NCI-H1092 (cell line): ENCODE data around the gene INTS13.
A peak's percentile ranks its signal among the peaks of the same experiment; 100 is the strongest.
"Not testable (repeated sequence)": the region's sequence is repeated elsewhere in the genome, so short reads cannot be mapped to it uniquely, and the experiment has no call there.

Experiments used
- DNase-seq: peaks from one replicate; lab custom pipeline; 2025; lab: John Stamatoyannopoulos, UW

Gene INTS13

DNA sequence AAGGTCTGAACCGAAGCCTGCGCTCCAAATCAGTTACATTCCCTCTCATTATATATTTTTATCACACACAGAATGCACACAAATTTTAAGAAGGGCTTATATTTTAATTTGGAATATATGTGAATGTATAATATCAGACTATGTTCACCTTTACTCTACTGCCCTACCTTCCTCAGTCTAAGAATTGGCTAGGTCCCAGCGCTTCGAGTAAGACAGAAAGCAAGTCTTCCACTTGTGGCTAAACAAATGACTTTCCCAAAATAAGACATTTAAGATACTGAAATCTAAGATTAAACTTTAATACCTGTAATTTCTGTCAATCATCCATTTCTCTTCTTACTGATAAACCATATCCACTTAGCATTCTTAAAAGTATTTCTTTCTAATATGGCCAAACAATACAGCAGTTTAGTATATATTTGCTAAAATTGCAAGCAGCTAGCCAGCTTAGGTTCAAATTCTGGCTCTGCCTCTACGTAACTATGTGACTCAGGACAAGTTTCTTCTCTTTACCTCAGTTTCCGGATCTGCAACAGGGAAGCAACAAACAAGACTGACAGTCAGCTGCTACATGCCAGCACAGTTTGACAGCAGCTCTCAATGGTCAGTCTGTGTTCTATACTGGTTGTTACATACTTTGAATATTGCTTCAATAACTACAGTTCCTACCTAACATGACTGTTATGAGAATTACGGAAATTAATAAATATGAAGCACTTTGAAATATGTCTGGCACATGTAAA, 2.0 kb downstream of the INTS13 start:
- no peak for DNase-seq

DNA sequence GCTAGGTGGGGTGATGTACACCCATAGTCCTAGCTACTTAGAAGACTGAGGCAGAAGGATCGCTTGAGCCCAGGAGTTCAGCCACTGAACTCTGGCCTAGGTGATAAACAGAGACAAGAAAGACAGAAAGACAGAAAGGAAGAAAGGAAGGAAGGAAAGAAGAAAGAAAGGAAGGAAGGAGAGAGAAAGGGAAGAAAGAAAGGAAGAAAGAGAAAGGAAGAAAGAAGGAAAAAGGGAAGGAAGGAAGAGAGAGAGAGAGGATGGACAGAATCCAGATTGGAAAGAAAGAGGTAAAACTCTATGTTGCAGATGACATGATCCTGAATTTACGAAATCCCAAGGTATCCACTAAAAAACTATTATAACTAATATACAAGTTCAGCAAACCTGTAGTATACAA, 8.2 kb downstream of the INTS13 start:
- no peak for DNase-seq

DNA sequence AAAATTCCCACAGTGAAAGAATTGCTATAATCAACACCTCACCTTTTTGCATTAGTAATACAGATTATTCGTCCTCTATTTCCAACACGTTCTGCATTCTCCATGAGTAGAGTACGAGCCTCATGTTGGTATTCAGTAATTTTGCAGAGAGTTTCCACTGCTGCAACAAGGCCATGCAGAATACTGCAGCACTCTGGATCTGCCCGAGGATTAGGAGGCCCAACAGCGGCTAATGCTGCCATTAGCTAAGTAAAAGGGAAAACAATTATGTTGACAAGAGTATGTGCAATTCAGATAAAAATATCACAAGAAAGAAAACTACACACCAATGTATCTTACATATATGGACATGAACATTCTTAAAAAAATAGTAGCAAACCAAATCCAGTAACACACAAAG, 9.1 kb downstream of the INTS13 start:
- no peak for DNase-seq

DNA sequence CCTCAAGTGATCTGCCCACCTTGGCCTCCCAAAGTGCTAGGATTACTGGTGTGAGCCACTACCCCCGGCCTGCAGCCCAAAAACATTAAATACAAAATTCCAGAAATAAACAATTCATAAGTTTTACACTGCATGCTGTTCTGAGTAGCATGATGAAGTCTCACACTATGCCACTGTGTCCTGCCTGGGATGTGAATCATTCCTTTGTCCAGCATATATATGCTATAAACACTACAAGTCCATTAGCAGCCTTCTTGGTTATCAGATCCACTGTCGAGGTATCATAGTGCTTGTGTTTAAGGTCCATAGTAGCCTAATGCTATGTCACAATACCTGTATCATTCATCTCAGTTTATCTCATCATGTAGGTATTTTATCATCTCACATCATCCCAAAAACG, 15.9 kb downstream of the INTS13 start:
- DNase-seq, result no peak

DNA sequence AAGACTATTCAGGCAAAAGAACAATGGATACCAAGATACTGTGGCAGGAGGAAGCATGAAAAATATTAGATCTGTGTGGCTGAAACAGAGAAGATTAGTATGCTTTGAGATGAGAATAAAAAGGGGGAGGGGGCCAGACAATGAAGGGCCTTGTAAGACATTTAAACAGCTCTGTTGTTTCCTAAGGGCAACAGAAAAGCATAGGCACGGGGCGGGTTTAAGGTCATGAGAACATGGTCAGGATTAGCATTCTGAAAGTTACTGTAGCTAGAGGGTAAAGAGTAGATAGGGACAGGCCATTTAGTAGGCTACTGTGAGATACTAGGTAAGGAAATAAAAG, 18.6 kb downstream of the INTS13 start:
- no peak for DNase-seq

DNA sequence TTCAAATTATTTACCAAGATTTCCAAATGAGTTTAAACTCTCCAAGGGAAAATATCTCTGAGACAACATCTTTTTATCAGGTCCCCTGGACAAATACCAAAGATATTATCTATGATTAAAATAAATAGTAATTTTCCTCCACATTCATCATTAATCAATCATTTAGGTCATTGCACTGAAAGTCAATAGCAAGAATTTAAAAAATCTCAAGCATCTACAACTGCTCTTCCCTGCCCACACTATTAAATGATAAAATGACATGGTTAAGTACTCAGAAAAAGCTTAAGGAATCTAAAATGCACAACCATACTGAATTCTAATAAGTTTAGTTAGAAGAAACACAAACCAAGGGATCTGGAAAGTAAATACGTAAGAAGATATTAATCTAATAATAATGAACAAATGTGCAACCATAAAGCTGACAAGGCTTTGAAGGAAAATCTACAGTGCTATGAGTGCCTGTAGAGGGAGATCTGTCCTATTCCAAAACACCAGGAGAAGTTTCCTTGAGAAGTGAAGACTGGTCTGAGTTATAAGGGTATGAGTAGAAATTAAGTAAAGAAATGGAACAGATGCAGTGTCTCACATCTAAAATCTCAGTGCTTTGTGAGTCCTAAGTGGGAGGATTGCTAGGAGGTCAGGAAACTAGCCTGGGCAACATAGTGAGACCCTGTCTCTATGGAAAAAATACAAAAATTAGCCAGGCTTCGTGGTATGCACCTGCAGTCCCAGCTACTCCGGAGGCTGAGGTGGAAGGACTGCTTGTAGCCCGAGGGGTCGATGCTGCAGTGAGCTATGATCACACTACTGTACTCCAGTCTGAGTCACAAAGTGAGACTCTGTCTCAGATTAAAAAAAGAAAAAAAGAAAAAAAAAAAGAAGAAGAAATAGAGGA, 19.2 kb downstream of the INTS13 start:
- DNase-seq, result no peak

DNA sequence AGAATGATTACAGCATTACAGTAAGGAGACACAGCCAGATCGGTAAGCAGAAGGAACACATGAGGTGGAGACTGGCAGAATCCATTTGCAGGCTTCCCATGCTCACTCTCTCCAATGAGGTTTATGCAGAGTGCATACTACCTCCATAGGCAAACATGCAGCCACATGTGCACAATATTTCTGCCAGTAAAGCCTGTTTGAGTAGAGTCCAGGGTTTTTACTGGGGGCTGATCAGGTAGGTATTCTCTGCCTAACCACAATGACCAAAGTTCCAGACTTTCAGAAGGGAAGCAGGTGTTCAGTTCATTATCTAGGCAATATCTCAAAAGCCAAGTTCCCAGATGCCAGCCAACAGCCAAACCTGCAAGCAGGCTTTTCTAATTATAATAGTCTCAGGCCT, 31.1 kb downstream of the INTS13 start:
- DNase-seq, result no peak

DNA sequence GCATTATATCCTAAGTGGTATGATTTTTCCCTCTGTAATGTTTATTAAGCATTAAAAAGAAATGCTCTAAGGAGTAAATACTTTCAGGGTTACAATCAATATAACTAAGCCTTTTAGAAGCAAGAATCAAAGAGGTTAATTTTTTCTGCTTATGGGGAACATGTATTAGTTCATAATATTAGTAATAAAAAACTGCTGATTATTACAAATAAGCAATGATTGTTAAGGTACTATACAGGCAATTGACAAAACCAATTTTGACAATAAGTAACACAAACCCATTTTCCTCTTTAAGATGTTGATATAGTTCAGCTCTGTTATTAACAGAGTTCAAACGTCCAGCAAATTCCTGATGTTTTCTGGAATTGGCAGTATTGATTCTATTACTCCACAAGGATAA, 31.8 kb downstream of the INTS13 start:
- no peak for DNase-seq

DNA sequence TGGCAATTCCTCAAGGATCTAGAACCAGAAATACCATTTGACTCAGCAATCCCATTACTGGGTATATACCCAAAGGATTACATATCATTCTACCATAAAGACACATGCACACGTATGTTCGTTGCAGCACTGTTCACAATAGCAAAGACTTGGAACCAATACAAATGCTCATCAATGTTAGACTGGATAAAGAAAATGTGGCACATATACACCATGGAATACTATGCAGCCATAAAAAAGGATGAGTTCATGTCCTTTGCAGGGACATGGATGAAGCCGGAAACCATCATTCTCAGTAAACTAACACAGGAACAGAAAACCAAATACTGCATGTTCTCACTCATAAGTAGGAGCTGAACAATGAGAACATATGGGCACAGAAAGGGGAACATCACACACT, 34.4 kb downstream of the INTS13 start:
- DNase-seq, result not testable (repeated sequence)

DNA sequence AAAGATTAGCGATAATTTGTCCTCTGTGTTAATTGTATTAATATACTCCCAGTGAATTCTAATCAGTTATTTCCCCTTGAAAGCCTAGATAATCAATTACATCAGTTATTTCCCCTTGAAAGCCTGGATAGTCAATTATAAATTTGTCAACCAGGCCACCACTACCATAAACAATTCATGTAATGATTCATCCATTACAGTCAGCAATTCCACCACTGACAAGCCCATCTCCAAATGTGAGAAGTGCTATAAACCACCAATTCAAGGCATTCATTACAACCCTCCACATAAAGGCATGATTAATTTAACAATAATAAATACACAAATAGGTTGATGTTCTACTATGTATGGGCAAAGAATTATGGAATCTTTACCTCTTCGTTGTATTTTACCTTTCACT, 40.9 kb downstream of the INTS13 start:
- no peak for DNase-seq

DNA sequence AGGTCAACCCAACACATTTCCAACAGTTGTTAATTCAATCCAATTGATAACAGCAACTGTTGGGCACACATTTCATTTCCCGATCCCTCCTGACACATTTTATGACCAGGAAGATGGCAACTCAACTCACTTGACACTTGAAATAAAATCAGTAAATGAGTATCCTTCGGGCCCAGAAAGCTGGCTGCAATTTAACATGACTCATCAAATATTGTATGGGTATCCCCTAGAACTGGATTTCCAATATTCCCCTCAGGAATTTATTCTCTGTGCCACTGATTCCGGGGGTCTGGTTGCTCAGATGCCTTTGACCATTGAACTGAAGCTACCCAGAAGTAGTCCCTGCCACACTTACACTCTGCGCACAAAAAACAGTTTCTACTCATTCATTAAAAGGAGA, 42.1 kb downstream of the INTS13 start:
- no peak for DNase-seq

DNA sequence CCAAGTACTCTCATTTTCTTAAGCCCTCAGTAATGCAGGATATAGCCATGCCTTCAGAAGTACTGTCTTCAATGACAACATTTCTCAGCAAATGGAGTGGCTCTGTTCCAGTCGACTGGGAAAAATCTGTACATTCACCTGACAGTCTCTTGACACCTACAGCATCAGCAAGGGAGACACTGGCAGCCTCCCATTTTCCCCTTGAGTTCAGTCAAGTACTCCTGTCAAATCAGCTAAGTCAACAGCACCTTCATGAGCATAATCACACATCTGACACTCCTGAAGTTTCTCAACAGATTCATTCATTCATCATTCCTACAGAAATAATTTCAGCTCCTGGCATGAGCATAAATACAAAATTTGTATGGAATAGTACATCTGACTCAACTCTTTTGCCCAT, 46.1 kb downstream of the INTS13 start:
- no peak for DNase-seq

DNA sequence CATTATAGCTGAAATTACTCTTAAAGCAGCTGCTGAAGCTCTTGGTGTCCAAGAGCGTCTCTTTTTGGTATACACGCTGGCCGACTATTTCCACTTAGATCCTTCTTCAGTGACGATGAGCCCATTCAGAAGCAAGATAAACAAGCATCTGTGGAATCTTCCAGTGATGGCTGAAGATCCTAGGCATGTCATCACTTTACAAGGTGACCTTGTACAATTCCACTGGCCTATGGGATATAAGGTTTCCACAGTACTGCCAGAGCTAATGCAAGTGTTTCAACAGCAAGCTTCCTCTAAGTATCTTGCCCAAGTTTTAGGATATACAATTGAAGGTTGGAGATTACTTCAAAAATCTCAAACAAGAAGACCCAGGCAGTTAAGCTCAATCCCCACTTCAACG, 47.0 kb downstream of the INTS13 start:
- DNase-seq, result no peak

DNA sequence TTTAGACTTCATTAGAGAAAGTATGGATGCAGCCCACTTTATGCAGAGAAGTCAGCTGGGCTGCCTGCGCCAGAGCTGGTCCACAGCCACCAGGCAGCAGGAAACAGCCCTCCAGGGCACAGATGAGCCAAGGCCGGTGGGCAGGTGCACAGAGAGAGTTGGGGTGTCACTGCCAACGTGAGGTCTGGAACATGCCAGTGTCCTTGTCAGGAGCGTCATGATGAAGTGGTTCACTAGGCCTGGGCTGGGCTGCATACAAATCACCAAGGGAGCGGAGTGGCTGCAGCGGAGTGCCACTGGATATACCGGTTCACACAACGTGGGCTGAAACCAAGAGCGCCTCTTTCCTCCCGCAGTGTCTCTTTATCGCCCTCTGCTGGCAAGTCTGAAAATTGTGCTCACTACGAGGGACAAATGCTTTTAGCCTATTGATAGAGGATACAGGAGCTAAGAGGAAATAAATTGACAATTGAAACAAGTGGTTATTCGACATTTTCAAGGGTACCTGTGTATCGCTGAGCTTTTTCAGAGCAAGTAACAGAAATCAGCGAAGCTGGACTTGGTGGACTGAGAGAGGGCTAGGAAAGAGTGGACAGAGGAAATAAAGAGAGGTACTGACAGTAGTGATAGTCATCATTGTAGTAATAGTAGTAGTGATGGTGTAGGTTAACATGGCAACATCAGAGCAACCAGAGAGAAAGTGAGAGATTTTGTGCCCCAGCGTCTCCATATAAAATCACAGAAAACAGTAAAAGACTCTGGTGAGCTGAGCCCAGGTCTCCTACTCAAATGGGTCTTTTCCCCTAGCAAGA, 52.8 kb downstream of the INTS13 start:
- DNase-seq, result peak; percentile 87

DNA sequence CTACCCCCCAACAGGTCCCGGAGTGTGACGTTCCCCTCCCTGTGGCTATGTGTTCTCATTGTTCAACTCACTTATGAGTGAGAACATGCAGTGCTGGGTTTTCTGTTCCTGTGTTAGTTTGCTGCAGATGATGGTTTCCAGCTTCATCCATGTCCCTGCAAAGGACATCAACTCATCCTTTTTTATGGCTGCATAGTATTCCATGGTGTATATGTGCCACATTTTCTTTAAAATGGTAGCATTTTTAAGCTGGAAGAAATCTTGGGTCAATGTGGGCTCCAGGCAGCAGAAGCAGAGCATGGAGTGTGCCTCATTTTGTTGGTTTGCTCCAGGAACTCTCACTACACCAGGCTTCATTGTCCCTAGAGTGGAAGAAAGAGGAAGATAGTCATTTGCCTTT, 57.2 kb downstream of the INTS13 start:
- no peak for DNase-seq

DNA sequence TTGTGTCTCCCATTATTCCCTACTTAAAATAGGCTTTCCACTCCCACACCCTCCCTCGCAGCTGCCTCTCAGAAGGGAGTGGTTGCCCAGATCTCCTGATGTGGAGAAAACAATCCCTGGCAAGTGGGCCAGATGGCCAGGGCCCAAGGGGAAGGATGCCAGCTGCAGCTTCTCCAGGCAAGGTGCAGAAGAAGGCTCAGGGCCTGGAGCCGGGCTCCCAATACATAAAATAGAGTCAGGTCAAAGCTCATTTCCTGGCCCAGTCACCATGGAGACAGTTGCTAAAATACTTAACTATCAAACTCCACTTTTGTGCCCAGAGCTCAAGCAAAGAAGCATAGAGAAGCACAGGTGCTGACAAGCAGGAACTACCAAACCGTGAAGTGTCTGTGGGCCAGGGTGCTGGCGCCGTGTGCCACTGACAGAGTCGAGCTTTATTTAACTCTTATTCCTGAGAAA, 59.1 kb downstream of the INTS13 start:
- peak; percentile 91 for DNase-seq

DNA sequence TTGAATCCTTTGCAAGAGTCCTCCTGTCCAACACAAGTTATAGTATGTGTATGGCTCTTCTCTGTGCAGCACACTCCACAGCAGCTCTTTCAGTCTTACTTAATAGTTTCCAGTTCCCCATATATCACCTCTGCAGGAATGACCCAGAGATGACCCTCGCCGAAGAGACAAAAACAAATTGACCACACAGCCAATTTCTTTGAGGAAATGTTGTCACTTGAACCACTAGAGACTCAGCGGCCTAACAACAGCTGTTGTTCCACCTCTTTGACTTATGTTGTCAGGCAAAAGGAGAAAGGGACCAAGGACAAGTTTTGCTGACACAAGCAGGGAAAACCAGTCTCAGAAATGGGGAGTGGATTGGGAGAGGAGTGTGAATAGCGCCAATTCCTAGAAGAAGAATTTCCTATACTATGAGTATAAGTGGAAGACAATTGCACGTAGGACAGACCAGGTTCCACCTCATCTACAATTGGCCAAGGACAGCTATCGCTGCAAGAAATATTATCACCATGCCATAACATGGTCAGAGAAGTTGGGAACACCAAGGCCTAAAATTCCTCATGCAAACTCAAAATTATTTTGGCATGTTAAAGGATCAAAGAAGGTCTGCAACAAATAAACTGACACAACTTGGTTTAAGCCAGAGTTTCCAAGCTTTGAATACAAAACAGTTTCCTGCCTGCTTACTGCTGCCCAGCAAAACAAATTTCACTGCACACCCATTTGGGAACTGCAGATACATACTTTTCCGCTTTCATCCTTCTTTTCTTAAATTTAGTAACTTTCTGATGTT, 63.1 kb downstream of the INTS13 start:
- DNase-seq, result no peak

DNA sequence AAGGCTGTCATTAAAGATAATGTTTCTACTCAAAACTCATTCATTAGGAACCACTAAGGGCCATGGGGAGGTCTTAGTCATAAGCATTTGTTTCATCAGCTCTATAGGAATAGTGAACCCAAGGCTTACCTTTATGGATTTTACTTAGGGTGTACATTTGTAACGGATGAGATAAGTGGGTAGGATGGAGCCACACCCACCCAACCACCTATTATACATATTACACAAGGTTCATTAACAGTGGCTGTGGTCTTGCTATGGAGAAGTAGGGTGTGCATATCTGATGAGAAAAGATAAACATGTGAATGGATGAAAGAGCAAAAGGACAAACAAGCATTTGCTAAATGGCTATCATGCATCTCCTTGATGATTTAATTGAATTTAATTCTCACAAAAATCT, 65.2 kb downstream of the INTS13 start:
- DNase-seq, result no peak

DNA sequence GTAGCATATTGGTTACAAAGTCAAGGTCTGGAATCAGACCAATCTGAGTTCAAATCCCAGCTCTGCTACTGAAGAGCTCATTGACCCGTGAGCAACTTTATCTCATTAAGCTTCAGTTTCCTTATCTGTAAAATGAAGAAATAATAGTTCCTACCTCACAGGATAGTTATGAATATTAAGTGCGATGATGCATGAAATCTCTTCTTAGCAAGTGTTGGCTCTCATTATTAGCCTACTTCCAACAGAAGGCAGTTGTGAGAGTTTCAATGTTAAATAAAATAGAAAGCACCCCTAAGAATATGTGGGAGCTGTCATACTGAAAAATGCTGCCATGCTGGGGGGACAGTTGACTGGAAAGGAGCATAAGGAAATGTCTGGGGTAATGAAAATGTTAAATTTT, 65.8 kb downstream of the INTS13 start:
- DNase-seq, result no peak

DNA sequence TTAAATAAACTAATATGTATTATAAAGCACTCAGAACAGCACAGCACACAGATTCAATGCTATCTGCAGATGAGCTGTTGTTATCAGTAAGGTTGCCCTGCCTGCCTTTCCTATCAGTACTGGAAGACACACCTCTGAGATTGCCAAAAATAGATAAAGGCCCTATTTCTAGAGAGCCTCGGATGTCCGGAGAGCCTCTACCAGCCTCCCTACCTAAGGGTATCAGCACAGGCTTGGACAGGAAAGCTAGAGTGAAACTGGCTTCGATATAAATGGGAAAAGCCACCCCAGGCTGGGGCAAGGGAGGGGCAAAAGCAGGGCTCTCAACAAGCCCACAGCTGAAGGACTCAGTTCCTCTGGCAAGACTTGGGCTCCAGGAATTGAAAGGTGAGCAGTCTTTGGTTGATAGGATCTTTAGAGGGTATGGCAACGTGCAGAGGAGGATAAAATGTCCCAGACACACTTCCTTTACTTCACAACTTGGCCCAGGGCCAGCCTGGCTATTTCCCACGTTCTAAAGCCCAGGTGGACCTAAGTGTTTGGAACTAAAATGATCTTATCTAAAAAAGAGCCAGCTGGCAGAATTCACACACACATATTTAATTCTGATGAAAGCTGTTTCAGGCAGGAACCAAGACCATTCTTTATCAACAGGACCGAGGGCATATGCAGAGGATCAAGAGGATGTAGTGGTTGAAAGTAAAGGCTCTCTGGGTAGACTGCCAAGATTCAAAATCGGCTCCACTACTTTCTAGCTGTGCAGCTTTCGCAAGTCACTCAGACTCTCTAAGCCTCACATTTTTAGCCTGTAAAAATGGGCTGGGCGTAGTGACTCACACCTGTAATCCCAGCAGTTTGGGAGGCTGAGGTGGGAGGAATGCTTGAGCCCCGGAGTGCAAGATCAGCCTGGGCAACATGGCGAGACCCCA, 67.0 kb downstream of the INTS13 start:
- peak; percentile 61 for DNase-seq
